ENCODE data around the gene EMILIN1. TPM values are rescaled to one million over a fixed set of nuclear protein-coding genes. Genes with fewer than 3 reads are reported as not detected.
A peak's percentile ranks its signal among the peaks of the same experiment; 100 is the strongest.

EMILIN1 gene
- total and polyA plus RNA-seq, 2 of the 8 experiments (the other 6 are each of a cell fraction or from before 2014, with no cell fraction given) = 1.9 to 3.0 TPM

- H3K9me3 ChIP-seq (ENCODE audit: insufficient read depth in 2 of 2, low read depth in 1 of 2, low read length in 1 of 2) = no peaks in the 10 kb centered on the region
- FAIRE-seq = no peak
- no peak overlapping the region for H2BK120ac ChIP-seq (replicated peaks; ENCODE audit: low read depth, low read length)
- TF ChIP-seq NRF1 (IDR thresholded peaks at IDR 0.05; ENCODE audit: low read depth, low read length) = no peak
- H3K4ac ChIP-seq (replicated peaks; ENCODE audit: insufficient read length, low read depth, low read length) = no peak overlapping the region
- no peak overlapping the region for H3K14ac ChIP-seq (ENCODE audit: insufficient read length)
- POLR2A ChIA-PET (ENCODE audit: partially characterized antibody) = interaction anchor here (0.7 to 1.6 kb wide), 5 partner anchors 24 to 164 kb away, joined by 3 to 5 read pairs (median 3); partner anchors contain the start of gene AGBL5
- no peak overlapping the region for H3K9ac ChIP-seq (replicated peaks in 1 of 4; ENCODE audit: extremely low read depth in 1 of 4, low read depth in 3 of 4, low read length in 3 of 4)
- no peak for DNase-seq (ENCODE audit: low read depth in 1 of 2, low spot score in 2 of 2)
- peaks cover 5% of the 10 kb centered on the region; the same call in 1 of the 2 replicates for H3K23me2 ChIP-seq (ENCODE audit: low read depth, low read length)
- no peak overlapping the region for H4K5ac ChIP-seq (ENCODE audit: insufficient read length, low read depth, low read length)
- peak overlapping the region; percentile 88; the same call in 1 of the 2 replicates for H2BK15ac ChIP-seq (ENCODE audit: low read length)
- H3K18ac ChIP-seq (ENCODE audit: extremely low read depth, low read length) = no peak overlapping the region; the same call in 1 of the 2 replicates
- H2AK5ac ChIP-seq (ENCODE audit: low read depth, low read length) = 0 out of 2 replicates have a peak overlapping the region, but pooled peaks have one; percentile 11
- H2BK12ac ChIP-seq (ENCODE audit: low read depth, low read length) = no peak overlapping the region
- no peak overlapping the region for H3K27ac ChIP-seq (ENCODE audit: low read depth, low read length)
- H2BK20ac ChIP-seq (ENCODE audit: low read length) = no peak overlapping the region
- H4K8ac ChIP-seq (ENCODE audit: extremely low read depth, insufficient read depth, low read length) = peak overlapping the region; percentile 64; the same call in 1 of the 2 replicates
- no peaks in the 10 kb centered on the region for H4K20me1 ChIP-seq (replicated peaks in 1 of 2; ENCODE audit: control insufficient read depth in 1 of 2, insufficient read depth in 2 of 2, low read length in 2 of 2)
- no peak overlapping the region for H4K91ac ChIP-seq (replicated peaks; ENCODE audit: insufficient read length, low read length)
- peaks cover 0 to 19% (median 13%) of the 10 kb centered on the region in 4 experiments; a peak in 6 of 7 replicates for H3K4me1 ChIP-seq (replicated peaks in 1 of 4; ENCODE audit: control insufficient read depth in 3 of 4, insufficient read depth in 4 of 4, low read length in 3 of 4)
- no peaks in the 10 kb centered on the region for H3K36me3 ChIP-seq (ENCODE audit: control insufficient read depth in 2 of 4, insufficient read depth in 4 of 4, low read length in 3 of 4)
- CTCF ChIA-PET (ENCODE audit: partially characterized antibody) = interaction anchor here (1.4 to 16.5 kb wide), 7 partner anchors 15 to 227 kb away, joined by 3 to 160 read pairs (median 4); partner anchors contain the start of gene AGBL5
- no peak overlapping the region for H2AFZ ChIP-seq (ENCODE audit: low read length)
- 92% methylated on average over 14 of the region's 14 CpGs; no CpG with 5 or more reads in 1 of the 2 experiments for WGBS, 2 experiments (ENCODE audit: extremely low coverage in 1 of 2, insufficient coverage in 1 of 2, insufficient read length in 1 of 2, insufficient replicate concordance in 2 of 2, low coverage in 1 of 2, low lambda C conversion rate in 2 of 2, missing lambda C conversion rate in 1 of 2)
- H3K27me3 ChIP-seq (replicated peaks in 1 of 4; ENCODE audit: control insufficient read depth in 3 of 4, extremely low read depth in 1 of 4, insufficient read depth in 3 of 4, low read length in 3 of 4) = peaks cover 0 to 3% (median 0%) of the 10 kb centered on the region in 4 experiments; a peak in 1 of 7 replicates
- no peak overlapping the region for H3K56ac ChIP-seq (replicated peaks; ENCODE audit: insufficient read length, low read depth, low read length)
- H3K4me2 ChIP-seq (ENCODE audit: insufficient read depth in 1 of 2, low read depth in 2 of 2, low read length in 2 of 2) = 0 out of 4 replicates have a peak overlapping the region, but pooled peaks of 1 of the 2 experiments have one; percentile 19
- H3K23ac ChIP-seq (ENCODE audit: insufficient read length) = no peak overlapping the region
- no peaks in the 10 kb centered on the region for H3K79me1 ChIP-seq (ENCODE audit: low read depth, low read length)
- H3K79me2 ChIP-seq (ENCODE audit: control insufficient read depth in 1 of 2, insufficient read depth in 2 of 2, low read length in 2 of 2) = no peaks in the 10 kb centered on the region
- H3K4me3 ChIP-seq (ENCODE audit: extremely low read depth in 1 of 4, insufficient read depth in 2 of 4, low read depth in 3 of 4, low read length in 4 of 4) = no peak overlapping the region
- no peak overlapping the region for H2BK5ac ChIP-seq (ENCODE audit: low read depth, low read length)
Observed at GRCh38 chr2:27079233-27080139, 1.1 kb downstream of the EMILIN1 start.

Data from H1 (cell line).